OCI-LY3 (cell line): ENCODE measurements around the gene PRPF31.

Experiments used
- EZH2phosphoT487 ChIP-seq: fragments of 200-600 bp; shearing (Covaris generic); IDR thresholded peaks from 2 replicates; pipeline ENCODE4 v1.6.1; 2018; ENCODE audit warnings: antibody characterized with exemption, mixed run types, low read depth
- TF ChIP-seq, protein P1 (sequence below): fragments of 200-600, 300-600 bp; sonication (generic); IDR thresholded peaks from 2 replicates; pipeline ENCODE4 v1.5.1; 2014; ENCODE audit warnings: antibody characterized with exemption, low read length, low read depth

DNA sequence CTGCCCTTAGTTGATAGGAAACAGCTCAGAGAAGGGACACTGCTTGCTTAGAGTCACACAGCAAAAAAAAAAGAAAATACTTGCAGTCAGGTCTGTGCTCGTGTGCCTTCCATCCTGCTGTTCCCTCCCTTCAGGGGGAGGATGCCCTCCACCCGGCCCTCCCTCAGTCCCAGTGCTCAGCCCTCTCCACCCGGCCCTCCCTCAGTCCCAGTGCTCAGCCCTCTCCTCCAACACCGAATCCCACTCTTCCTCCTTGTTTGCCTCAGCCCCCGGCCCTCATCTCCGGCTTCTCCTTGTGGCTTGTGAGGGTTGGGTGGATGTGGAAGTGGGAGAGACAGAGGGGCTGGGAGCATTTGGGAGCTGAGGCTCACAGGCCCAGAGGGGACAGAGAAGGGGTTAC is 5.9 kb upstream of the PRPF31 start:
- TF ChIP-seq, protein P1, sequence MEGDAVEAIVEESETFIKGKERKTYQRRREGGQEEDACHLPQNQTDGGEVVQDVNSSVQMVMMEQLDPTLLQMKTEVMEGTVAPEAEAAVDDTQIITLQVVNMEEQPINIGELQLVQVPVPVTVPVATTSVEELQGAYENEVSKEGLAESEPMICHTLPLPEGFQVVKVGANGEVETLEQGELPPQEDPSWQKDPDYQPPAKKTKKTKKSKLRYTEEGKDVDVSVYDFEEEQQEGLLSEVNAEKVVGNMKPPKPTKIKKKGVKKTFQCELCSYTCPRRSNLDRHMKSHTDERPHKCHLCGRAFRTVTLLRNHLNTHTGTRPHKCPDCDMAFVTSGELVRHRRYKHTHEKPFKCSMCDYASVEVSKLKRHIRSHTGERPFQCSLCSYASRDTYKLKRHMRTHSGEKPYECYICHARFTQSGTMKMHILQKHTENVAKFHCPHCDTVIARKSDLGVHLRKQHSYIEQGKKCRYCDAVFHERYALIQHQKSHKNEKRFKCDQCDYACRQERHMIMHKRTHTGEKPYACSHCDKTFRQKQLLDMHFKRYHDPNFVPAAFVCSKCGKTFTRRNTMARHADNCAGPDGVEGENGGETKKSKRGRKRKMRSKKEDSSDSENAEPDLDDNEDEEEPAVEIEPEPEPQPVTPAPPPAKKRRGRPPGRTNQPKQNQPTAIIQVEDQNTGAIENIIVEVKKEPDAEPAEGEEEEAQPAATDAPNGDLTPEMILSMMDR: no peak
- no peak for TF ChIP-seq EZH2phosphoT487
